Renal pelvis (tissue), 4 donors: ENCODE results near the gene PTPN14. TPM values are rescaled to one million over a fixed set of nuclear protein-coding genes. Genes with fewer than 3 reads are reported as not detected.

Experiments
- DNase-seq: peaks from one replicate; pipeline ENCODE4 v3.0.0-alpha.2; 2013
- polyA plus RNA-seq, 3 donors: library from polyadenylated mRNA; unstranded; fragments of 120-200 nt; gene quantifications; one replicate each; pipeline ENCODE4 v1.2.1, GENCODE V29; 2013; ENCODE audit not compliant: insufficient read length in 3 of 3

The PTPN14 gene
- polyA plus RNA-seq, 3 donors, result 35.0 to 46.1 (median 41.1) TPM

GRCh38 chr1:214571281-214571680 lies 19.9 kb upstream of the PTPN14 start:
- DNase-seq, result no peak

GRCh38 chr1:214570442-214570841 lies 19.0 kb upstream of the PTPN14 start:
- no peak for DNase-seq

GRCh38 chr1:214569357-214570004 lies 18.1 kb upstream of the PTPN14 start:
- DNase-seq, result no peak

- no peak for DNase-seq
These were observed 16.9 kb upstream of the PTPN14 start for GRCh38 chr1:214568328-214568727.

- no peak for DNase-seq
These were observed 16.1 kb upstream of the PTPN14 start for GRCh38 chr1:214567481-214567980.

GRCh38 chr1:214566158-214567104 lies 15.0 kb upstream of the PTPN14 start:
- no peak for DNase-seq

- no peak for DNase-seq
These were observed 13.9 kb upstream of the PTPN14 start for GRCh38 chr1:214565310-214565709.

- no peak for DNase-seq
These were observed 12.5 kb upstream of the PTPN14 start for GRCh38 chr1:214563881-214564280.

GRCh38 chr1:214557952-214558735 lies 6.7 kb upstream of the PTPN14 start:
- peak; percentile 91 for DNase-seq

- no peak for DNase-seq
These were observed 1.8 kb upstream of the PTPN14 start for GRCh38 chr1:214553142-214553710.

GRCh38 chr1:214552174-214552608 lies 789 bp upstream of the PTPN14 start:
- DNase-seq, result peak; percentile 91

- no peak for DNase-seq
These were observed 456 bp downstream of the PTPN14 start for GRCh38 chr1:214550857-214551435.

- peak; percentile 38 for DNase-seq
These were observed 1.2 kb downstream of the PTPN14 start for GRCh38 chr1:214550013-214550856.

GRCh38 chr1:214549604-214550003 lies 1.8 kb downstream of the PTPN14 start:
- no peak for DNase-seq

- DNase-seq, result no peak
These were observed 2.4 kb downstream of the PTPN14 start for GRCh38 chr1:214548988-214549387.

- no peak for DNase-seq
These were observed 3.1 kb downstream of the PTPN14 start for GRCh38 chr1:214548271-214548670.

- DNase-seq, result no peak
These were observed 3.7 kb downstream of the PTPN14 start for GRCh38 chr1:214547747-214548146.

- no peak for DNase-seq
These were observed 4.3 kb downstream of the PTPN14 start for GRCh38 chr1:214546886-214547641.

- DNase-seq, result no peak
These were observed 5.3 kb downstream of the PTPN14 start for GRCh38 chr1:214546084-214546483.

- no peak for DNase-seq
These were observed 6.1 kb downstream of the PTPN14 start for GRCh38 chr1:214545293-214545692.
